GM19099 (cell line): ENCODE measurements around the gene PDE4A.

ENCODE experiments used
- POLR2A ChIP-seq: IDR thresholded peaks from 3 replicates; pipeline ENCODE4 v1.6.1; 2011; ENCODE audit warnings: low read depth; ENCODE audit not compliant: insufficient read length; ENCODE audit errors: extremely low read depth

Gene PDE4A

GRCh38 chr19:10471909-10472308, 51.6 kb downstream of the PDE4A start:
- TF ChIP-seq POLR2A: no peak

- no peak for TF ChIP-seq POLR2A
Measured at GRCh38 chr19:10473192-10473591, 52.9 kb downstream of the PDE4A start.

- TF ChIP-seq POLR2A: no peak
Measured at GRCh38 chr19:10474962-10475451, 54.7 kb downstream of the PDE4A start.

GRCh38 chr19:10478476-10478875, 58.1 kb downstream of the PDE4A start:
- TF ChIP-seq POLR2A: no peak

GRCh38 chr19:10478903-10479384, 58.6 kb downstream of the PDE4A start:
- TF ChIP-seq POLR2A: no peak

GRCh38 chr19:10486551-10486950, 66.2 kb downstream of the PDE4A start:
- TF ChIP-seq POLR2A: no peak

GRCh38 chr19:10491472-10492047, 71.2 kb downstream of the PDE4A start:
- TF ChIP-seq POLR2A: no peak

- TF ChIP-seq POLR2A: no peak
Measured at GRCh38 chr19:10497371-10497770, 77.0 kb downstream of the PDE4A start.

GRCh38 chr19:10499550-10500246, 79.4 kb downstream of the PDE4A start:
- no peak for TF ChIP-seq POLR2A

- no peak for TF ChIP-seq POLR2A
Measured at GRCh38 chr19:10500247-10500592, 79.9 kb downstream of the PDE4A start.

- TF ChIP-seq POLR2A: no peak
Measured at GRCh38 chr19:10501971-10502523, 81.7 kb downstream of the PDE4A start.

- TF ChIP-seq POLR2A: peak; percentile 94
Measured at GRCh38 chr19:10502524-10503001, 82.2 kb downstream of the PDE4A start.

- no peak for TF ChIP-seq POLR2A
Measured at GRCh38 chr19:10503002-10503789, 82.9 kb downstream of the PDE4A start, which contains the start of gene KEAP1. Gene KEAP1, minus strand, starts transcription at chr19:10503356. Its CDS starts 3,323 bp downstream, at chr19:10500033.

GRCh38 chr19:10505583-10506229, 85.4 kb downstream of the PDE4A start:
- TF ChIP-seq POLR2A: no peak

- TF ChIP-seq POLR2A: no peak
Measured at GRCh38 chr19:10508036-10508435, 87.7 kb downstream of the PDE4A start.
